A172 (cell line): ENCODE measurements around the gene SHANK2. TPM values are rescaled to one million over a fixed set of nuclear protein-coding genes. Genes with fewer than 3 reads are reported as not detected.
A peak's percentile ranks its signal among the peaks of the same experiment; 100 is the strongest.
"Not testable (repeated sequence)": the region's sequence is repeated elsewhere in the genome, so short reads cannot be mapped to it uniquely, and the experiment has no call there.

Experiments
- DNase-seq: peaks from one replicate; pipeline ENCODE4 v3.0.0-alpha.2; 2015; ENCODE audit warnings: low spot score
- total RNA-seq: library from RNA; depleted of rRNA; stranded (reverse); fragments of >200 nt; shearing (Covaris generic); gene quantifications from 2 replicates; pipeline ENCODE4 v1.2.3, GENCODE V29; 2014

The SHANK2 gene
- total RNA-seq, 1 experiment from 2014 or later: 0.02 TPM

DNA sequence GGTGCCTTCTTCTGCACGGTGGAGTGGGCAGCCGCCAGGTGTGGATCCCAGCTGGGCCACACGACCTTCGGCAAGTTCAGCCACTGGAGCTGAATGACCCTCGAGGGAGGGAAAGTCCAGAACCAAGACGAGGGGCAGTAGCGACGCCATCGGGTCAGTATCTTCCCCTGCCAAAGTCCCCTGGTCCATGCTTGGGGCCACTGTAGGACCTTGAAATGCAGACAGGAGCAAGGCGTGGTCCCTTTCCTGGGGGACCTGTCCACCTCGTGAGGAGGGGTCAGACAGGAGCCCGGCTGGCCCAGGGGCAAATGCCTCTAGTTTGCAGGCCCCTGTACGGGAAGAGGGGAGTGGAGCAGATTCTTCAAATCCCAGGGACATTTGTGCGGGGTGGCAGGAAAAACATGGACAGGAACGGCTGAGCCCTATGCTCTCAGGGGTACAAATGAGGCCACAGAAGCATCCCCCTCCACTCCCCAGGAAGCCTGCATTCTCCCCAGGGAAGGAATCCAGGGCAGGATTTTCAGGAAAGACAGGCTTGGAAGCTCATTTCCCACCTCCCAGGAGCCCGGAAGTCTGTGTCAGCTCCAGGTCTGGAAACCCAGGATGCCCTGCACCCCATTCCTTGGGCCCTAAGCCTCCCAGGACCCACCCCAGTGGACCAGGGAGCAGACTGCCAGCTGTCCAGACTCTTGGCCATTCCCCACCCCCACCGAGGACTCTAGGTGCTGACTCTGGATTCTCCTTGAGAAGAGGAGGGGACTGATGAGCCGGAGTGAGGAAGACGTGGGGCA is 6.6 kb downstream of the SHANK2 start:
- no peak for DNase-seq

DNA sequence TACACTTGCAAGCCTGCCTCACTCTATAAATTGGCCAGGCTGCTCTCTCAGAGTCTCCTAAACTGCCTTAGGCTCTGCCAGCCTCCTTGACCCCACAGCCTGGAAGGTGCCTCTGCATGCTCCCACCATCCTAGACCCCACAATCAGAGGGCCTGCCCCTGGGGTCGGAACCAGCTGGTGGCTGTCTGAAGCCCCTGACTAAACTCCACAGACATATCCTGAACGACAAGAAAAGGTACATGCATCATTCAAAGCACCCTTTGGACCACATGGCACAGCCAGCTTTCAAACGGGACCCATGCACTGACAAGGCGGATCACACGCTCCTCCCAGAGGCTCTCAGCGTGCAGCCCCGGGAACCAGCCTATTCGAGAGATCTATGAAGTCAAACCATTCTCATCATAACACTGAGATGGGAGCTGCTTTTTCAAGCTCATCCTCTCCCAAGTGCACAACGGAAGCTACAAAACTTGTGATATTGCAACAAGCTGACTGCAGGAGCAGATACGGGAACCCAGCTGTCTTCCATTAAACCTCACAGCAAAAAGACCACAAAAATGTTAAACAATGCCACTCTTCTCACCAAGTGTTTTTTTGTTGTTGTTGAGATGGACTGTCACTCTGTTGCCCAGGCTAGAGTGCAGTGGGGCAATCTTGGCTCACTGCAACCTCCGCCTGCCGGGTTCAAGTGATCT is 8.1 kb downstream of the SHANK2 start:
- no peak for DNase-seq

DNA sequence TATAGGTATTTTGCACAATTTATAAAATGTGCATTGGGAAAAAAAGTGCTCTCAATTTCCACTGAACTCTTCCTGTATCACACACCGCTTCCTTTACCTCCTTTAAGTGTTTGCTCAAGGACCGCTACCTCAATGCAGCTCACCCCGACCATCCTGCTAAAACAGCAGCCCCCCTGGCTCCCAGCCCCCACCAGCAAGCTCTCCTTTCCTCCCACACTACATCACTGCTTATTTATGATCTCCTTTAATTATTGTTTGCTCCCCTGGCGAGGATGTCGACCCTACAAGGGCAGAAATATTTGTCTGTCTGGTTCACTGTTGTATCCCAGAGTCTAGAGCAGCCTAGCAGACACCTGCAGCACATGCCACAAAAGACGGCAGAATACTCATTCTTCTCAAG is 10.0 kb downstream of the SHANK2 start:
- no peak for DNase-seq

DNA sequence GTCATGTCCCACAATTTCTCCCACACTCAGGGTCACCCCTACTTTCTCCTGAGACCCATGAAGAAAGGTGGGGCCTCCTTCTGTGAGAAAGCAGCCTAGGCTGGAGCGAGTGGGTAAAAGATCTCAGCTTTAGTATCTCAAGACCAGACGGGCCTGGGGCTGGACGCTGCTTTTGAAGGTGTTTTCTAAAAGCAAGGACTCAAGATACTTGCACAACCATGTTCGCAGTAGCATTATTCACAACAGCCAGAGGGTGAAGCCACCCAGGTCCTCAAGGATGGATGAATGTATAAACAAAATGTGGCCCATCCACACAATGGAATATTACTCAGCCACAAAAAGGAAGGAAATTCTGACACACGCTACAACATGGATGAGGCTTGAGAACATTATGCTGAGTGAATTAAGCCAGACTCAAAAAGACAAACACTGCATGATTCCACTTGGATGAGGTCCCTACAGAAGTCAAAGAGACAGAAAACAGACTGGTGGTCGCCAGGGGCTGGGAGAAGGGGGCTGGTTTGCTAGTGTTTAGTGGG is 10.6 kb downstream of the SHANK2 start:
- DNase-seq: no peak

DNA sequence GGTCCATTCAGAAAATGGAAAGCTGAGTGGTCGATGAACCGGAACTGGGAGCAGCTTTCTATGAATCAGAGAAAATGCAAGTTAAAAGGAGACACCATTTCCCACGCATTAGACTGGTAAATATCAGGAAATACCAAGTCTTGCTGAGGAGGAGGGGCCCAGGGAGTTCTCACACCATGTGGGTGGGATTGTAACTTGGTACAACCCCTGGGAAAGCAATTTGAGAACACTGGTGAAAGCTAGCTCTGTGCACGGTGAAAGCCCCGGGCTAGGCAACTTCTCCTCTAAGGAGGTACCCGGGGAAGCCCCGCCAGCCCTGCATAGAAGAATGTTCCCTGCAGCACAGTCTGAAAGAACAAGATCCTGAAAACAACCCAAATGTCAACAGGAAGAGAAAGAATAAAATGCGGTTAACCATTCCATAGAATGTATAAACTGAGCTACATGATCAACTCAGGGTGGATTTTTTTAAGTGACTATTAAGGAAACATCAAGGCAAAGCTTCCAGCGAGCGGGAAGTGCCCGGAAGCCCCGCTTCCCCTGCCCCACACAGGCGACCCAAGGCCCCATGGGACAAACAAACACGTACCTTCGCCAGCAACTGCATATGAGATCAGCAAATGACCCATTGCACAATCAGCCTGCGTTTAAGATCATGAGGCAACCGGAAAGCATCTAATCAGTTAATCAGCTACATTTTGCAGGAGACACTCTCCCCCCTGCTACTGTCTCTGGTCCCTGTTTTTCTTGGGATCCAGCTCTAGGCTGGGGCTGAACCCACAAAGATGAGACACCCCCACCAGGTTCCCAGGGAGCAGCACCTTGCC is 11.3 kb downstream of the SHANK2 start:
- DNase-seq: peak; percentile 40

DNA sequence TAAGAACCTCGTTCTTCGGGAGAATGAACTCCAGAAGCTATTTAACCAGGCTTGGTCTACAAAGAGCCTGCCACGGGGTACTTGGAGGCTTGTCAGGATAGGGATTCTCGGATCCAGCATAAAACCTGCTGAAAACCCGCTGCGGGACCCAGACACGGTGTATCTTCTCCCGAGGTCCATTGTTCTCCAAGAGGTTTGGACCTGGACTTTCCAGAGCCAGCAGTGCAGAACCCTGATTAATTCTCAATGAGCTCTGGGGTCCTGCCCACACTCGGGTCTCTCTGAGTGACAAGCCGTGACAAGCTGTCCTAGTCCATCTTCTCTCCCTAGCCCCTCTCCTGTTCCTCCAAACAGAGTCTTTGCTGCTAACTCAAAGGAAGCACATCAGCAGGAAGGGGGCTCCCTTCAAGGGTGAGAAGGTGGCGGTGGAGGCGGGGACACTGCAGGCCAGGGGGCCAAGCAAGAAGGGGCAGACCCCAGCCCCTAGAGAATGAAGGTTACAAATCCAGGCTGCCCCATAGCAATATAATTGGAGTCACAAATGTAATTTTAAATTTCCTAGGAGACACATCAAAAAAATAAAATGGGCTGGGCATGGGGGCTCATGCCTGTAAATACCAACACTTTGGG is 12.2 kb downstream of the SHANK2 start:
- no peak for DNase-seq

DNA sequence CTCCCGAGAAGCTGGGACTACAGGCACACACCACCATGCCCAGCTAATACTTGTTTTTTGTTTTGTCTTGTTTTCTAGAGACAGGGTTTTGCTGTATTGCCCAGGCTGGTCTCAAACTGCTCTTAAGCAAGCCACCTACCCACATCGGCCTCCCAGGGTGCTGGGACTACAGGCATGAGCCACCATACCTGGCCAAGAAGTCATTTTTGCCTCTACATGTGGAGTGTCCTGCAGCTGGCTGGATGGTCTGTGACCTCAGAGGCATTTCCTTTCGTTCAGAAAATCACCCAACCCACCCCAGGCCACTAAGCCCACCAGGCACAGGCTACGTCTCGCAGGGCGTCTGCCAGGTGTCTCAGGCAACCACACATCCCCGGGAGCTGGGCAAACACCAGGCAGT is 12.8 kb downstream of the SHANK2 start:
- no peak for DNase-seq

DNA sequence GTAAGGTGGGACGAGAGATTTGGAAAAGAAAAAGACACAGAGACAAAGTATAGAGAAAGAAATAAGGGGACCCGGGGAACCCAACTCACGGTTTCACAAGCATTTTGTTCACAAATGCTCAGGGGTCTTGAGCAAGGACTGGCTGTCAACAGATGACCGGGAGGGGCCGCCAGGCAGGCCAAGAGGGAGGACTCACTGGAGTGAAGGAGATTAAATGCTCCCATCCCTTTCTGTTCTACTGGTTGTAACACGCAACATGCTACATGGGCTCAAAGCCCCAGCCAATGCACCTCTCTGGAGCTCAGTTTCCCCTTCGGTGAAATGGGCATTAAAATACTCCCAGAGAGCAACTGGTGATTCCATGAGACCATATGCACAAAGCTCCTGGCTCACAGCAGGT is 13.4 kb downstream of the SHANK2 start:
- DNase-seq: no peak

DNA sequence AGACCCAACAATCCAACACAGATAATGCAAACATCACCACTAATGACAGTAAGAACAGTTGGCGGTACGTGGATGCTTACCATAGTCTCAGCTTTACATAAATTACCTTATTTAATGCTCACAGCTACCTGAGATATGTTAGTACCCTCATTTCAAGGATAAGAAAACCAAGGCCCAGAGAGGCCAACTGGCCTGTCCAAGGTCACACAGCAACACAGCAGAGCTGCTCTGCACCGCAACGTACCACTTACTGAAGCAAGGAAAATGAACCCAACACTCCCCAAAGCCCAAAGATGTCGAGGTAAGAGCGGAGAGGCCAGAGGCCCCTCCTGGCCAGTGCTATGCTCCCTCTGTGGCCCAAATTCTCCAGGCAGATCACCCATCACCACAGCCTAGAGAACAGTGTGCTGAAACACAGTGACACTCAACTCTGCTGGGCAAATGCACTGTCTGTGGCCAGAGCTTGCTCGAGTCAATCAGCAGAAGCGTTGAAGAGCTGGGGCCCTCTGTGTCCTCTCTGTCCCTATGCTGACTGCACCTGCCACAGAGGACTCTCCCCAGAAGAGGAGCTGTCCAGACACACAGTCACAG is 14.0 kb downstream of the SHANK2 start:
- no peak for DNase-seq

DNA sequence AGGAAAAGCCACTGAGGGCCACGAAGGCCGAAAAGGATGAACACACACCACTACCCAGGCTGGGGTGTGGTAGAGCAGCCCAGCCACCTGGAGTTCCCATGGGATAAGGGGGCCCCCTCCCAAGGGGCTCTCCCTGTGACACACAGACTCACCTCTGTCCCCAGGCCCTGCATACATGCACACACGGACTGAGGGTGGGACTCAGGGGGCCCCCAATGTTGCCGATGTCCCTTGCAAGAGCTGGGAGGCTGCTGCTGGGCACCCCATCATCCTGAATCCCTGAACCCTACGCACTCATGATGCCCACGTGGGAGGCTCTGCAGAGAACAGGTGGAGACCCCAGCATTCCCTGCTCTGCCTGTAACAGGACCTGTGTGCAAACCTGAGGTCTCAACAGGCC is 14.5 kb downstream of the SHANK2 start:
- DNase-seq: no peak

DNA sequence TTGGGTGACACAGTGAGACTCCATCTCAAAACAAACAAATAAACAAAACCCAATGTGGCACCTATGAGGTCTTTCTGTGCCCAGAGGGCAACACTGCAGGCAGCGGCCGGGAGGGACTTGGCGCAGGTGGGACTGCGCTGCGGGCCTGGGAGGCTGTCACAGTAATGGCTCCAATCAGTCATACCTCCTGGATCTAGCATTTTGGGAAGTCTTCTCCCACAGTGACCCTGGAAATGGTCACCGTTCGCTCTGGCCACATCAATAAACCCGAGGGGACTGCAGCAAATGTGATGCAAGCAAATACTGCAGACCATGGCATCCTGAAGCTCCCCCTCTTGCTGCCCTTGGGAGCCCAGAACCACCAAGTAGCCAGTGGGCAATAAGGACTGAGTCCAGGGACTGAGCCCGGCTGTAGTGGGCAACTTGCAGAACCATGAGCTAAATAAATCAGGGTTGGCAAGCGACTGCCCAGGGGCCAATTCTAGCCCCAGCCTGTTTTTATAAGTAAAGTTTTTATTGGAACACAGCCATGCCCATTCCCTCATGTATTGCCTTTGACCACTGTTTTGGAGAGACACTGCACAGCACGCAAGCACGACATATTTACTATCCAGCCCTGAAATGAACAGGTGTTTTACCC is 15.4 kb downstream of the SHANK2 start:
- no peak for DNase-seq

DNA sequence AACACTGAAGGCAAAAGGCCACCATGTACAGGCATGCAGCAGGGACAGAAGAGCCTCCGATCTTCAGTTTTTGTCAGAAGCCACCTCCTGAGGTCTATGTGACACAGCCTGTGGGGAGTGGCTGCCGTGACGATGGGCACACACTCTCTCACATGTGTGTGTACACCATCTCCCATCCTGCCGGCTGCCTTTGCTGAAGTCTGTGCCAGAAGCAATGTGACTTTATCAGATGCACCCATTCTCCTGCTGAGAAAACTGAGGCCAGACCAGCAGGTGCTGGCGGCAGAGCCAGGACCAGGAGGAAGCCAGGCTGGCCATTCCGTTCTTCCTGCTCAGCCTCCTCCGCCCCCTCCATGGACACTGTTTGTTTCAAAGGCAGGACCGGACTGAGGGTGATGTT is 16.7 kb downstream of the SHANK2 start:
- DNase-seq: no peak

DNA sequence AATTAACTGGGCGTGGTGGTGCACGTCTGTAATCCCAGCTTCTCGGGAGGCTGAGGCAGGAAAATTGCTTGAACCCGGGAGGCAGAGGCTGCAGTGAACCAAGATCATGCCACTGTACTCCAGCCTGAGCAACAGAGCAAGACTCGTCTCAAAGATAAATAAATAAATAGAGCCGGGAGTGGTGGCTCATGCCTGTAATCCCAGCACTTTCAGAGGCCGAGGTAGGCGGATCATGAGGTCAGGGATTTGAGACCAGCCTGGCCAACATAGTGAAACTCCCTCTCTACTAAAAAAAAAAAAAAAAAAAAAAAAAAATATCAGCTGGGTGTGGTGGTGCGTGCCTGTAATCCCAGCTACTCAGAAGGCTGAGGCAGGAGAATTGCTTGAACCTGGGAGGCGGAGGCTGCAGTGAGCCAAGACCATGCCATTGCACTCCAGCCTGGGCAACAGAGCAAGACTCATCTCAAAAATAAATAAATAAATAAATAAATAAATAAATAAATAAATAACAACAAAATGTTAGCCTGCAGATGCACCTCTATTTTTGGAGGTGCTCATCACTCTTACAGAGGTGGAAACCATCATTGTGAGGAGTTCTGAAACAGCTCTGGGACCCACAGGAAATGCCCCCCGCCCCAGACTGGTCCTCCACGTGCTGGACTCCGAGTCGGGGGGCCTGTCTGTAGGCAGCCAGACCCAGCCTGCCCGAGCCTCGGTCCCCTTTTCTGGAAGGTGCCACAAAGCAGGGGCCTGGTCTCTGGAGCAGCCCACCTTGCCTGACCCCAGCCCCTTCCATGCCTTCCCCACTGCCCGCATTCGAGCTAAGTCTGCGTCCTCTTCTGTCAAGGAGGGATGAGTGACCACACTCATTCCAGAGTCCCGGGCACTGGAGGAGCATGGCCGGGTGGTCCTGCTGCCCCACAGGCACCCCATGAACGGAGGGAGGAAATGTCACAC is 18.2 kb downstream of the SHANK2 start:
- DNase-seq: not testable (repeated sequence)

DNA sequence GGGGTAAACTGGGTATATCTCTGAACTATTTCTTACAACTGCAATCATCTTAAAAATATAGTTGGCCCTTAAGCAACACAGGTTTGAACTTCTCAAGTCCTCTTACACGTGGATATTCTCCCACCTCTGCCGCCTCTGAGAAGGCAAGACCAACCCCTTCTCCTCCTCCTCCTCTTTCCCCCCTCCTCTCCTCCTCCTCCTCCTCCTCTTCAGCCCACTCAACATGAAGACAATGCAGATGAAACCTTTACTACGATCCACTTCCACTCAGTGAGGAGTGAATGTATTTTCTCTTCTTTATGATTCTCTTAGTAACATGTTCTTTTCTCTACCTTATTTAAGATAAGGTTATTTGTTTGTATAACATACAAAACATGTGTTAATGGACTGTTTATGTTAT is 20.0 kb downstream of the SHANK2 start:
- DNase-seq: no peak

DNA sequence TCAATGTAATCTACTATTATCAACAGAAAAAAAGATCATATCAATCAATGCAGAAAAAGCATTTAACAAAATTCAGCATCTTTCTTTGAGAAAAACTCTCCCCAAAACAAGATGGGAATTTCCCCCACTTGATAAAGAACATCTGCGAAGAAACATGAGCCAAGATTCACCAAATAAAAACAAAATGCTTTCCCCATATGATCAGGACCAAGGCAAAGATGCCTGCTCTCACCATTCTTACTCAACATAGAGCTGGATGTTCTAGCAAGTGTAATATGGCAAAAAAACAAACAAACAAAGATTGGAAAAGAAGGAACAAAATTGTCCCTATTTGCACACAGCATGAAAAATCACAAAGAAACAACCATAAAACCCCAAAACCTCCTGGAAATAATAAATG is 23.4 kb downstream of the SHANK2 start:
- DNase-seq: no peak

DNA sequence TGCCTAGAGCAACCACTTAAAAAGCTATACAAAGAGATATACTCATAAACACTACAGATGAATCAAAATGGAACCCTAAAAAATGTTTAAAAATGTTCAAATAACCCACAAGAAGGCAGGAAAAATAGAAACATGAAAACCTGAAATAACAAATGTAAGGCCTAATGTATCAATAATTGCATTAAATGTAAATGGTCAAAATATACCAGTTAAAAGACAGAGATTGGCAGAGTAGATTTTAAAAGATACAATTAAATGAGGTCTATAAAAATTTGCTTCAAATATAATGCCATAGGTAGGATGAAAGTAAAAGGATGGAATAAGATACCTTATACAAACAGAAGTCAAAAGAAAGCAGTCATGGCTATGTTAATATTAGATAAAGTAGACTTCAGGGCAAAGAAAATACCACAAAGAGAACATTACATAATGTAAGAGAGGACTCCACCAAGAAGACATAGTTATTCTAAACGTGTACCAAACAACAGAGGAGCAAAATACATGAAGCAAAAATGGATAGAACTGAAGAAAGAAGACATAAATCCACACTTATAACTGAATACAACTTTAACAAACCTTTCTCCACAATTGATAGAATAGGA is 25.2 kb downstream of the SHANK2 start:
- no peak for DNase-seq

DNA sequence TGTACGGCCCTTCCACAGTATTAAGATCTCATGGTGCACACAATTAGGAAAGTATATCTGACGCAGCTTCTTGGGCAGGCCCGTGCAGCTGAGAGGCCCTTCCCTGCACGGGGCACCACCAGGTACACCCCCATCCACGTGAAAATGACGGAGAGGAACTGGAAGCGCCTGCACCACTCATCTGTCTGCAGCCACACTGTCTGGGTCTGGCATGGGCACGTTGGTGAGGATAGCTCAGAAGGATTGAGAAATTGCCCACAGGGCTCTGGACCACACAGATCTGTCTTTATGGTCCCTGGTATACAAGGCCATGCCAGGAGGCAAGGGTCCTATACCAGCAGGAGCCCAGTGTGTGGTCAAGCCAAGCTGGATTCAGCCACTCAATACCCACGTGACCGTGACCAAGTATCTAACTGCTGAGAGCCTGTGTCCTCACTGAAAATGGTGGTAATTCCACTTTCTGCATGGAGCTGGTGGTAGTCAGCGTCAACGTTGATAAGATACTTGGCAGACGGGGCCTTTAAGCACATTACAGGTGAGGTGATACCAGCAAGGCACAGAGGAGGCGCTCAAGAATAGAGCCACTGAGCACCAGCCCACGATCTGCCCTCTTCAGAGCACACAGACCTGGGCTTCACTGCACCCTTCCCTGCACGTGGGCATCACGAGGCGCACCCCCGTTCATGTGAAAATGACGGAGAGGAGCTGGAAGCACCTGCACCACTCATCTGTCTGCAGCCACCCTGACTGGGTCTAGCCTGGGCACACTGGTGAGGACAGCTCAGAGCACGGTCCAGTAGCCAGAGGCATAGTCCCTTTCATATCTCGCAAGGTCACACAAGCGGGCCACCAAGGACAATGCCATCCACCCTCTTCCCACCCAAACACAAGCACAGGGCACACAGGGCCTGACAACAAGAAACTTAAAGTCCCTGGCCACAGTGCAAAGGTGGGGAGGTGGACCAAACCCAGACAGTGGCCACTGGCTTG is 28.4 kb downstream of the SHANK2 start:
- DNase-seq: no peak

DNA sequence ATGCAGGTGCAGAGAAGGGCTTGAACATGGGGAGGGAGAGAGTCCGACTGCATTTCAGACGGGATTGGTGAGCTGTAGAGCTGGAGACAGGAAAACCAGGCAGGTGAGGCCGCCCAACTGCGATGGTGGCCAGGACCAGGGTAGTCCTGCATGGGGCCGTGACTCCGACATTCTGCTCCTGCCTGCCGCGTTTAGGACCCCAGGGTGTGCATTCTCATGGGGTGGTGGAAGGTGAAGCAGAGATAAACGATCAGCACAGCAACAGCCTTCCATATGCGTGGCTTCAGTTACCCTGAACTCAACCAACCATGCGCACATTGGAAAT is 29.3 kb downstream of the SHANK2 start:
- no peak for DNase-seq
